PFSK-1 (cell line): Measurements from ENCODE around the gene DCD.

Experiments
- POLR2AphosphoS5 ChIP-seq: IDR thresholded peaks from 2 replicates; pipeline ENCODE4 v1.6.1; 2012; ENCODE audit warnings: low read depth, mild to moderate bottlenecking, control low read depth, low read length, moderate library complexity
- REST ChIP-seq, 2 experiments: IDR thresholded peaks; 2 replicates each; pipeline versions ENCODE4 v1.6.1 to v1.8.0; 2011 to 2012; ENCODE audit warnings: low read depth in 2 of 2, low read length in 2 of 2, control low read depth in 1 of 2, inconsistent platforms in 1 of 2, mild to moderate bottlenecking in 1 of 2, moderate library complexity in 1 of 2; ENCODE audit not compliant: insufficient read depth in 1 of 2
- SIN3A ChIP-seq: IDR thresholded peaks from 2 replicates; pipeline ENCODE4 v1.6.1; 2012; ENCODE audit warnings: mild to moderate bottlenecking, low read length, moderate library complexity, borderline replicate concordance; ENCODE audit not compliant: insufficient read depth

- no peak for TF ChIP-seq POLR2AphosphoS5
- no peak for TF ChIP-seq SIN3A
- TF ChIP-seq REST (IDR thresholded peaks at IDR 0.05; ENCODE audit: insufficient read depth in 1 of 2, low read depth in 2 of 2, low read length in 2 of 2), result no peak
Measured at GRCh38 chr12:54598970-54599369, 49.2 kb downstream of the DCD start.
